Neural cell (in vitro differentiated cells): ENCODE data around the gene RLF. TPM values are rescaled to one million over a fixed set of nuclear protein-coding genes. Genes with fewer than 3 reads are reported as not detected.

Source experiments
- H2AFZ ChIP-seq: fragments of 200-600, 300-800 bp; sonication (generic), shearing (Covaris generic); 2 replicates; pipeline ENCODE4 v1.6.0; 2014; ENCODE audit warnings: low read depth, mild to moderate bottlenecking, antibody characterized with exemption, low read length, moderate library complexity
- H3F3A ChIP-seq: fragments of 200-600 bp; shearing (Covaris generic); 2 replicates; pipeline ENCODE4 v1.6.1; 2016; ENCODE audit warnings: mild to moderate bottlenecking, moderate library complexity, mixed read lengths, antibody characterized with exemption, low read length; ENCODE audit not compliant: insufficient read depth, poor library complexity, severe bottlenecking
- H3K27ac ChIP-seq: fragments of 200-600, 300-800 bp; sonication (generic), shearing (Covaris generic); 2 replicates; pipeline ENCODE4 v1.5.1; 2014; ENCODE audit warnings: mild to moderate bottlenecking, low read length, moderate library complexity
- H3K27me3 ChIP-seq: fragments of 300-800, 200-600 bp; sonication (generic), shearing (Covaris generic); 2 replicates; pipeline ENCODE4 v1.6.0; 2014; ENCODE audit warnings: mild to moderate bottlenecking, low read depth, low read length, moderate library complexity; ENCODE audit not compliant: insufficient read depth
- H3K36me3 ChIP-seq: fragments of 300-800, 200-600 bp; sonication (generic), shearing (Covaris generic); 2 replicates; pipeline ENCODE4 v1.5.1; 2014; ENCODE audit warnings: mild to moderate bottlenecking, antibody characterized with exemption, low read length, moderate library complexity; ENCODE audit not compliant: insufficient read depth
- H3K4me2 ChIP-seq: fragments of 300-800, 200-600 bp; sonication (generic), shearing (Covaris generic); 2 replicates; pipeline ENCODE4 v1.6.0; 2014; ENCODE audit warnings: mild to moderate bottlenecking, low read length
- H3K4me3 ChIP-seq: fragments of 300-800, 200-600 bp; sonication (generic), shearing (Covaris generic); 2 replicates; pipeline ENCODE4 v1.5.1; 2014; ENCODE audit warnings: mild to moderate bottlenecking, low read length, moderate library complexity
- H3K79me2 ChIP-seq: fragments of 200-600 bp; shearing (Covaris generic); replicated peaks from 2 replicates; pipeline ENCODE4 v1.6.0; 2014; ENCODE audit warnings: mild to moderate bottlenecking, low read length, moderate library complexity; ENCODE audit not compliant: insufficient read depth
- H3K9ac ChIP-seq: fragments of 300-800, 200-600 bp; sonication (generic), shearing (Covaris generic); 2 replicates; pipeline ENCODE4 v1.6.1; 2016; ENCODE audit warnings: mild to moderate bottlenecking, low read length, mixed read lengths
- H3K9me2 ChIP-seq: fragments of 200-600 bp; shearing (Covaris generic); 2 replicates; pipeline ENCODE4 v1.6.1; 2016; ENCODE audit warnings: mild to moderate bottlenecking, low read length, mixed read lengths; ENCODE audit not compliant: insufficient read depth
- H3K9me3 ChIP-seq: fragments of 200-600, 300-800 bp; sonication (generic), shearing (Covaris generic); 2 replicates; pipeline ENCODE4 v1.6.1; 2016; ENCODE audit warnings: mild to moderate bottlenecking, mixed run types, low read length, moderate library complexity, mixed read lengths
- H4K20me1 ChIP-seq: fragments of 200-600 bp; shearing (Covaris generic); 2 replicates; pipeline ENCODE4 v1.6.1; 2016; ENCODE audit warnings: mild to moderate bottlenecking, mixed run types; ENCODE audit not compliant: insufficient read depth
- EP300 ChIP-seq: fragments of 450-650 bp; conservative IDR thresholded peaks from 2 replicates; pipeline ENCODE4 v1.6.1; 2014; ENCODE audit warnings: antibody characterized with exemption, mild to moderate bottlenecking, moderate library complexity; ENCODE audit not compliant: poor library complexity, severe bottlenecking
- EZH2 ChIP-seq: fragments of 200-600, 300-800 bp; shearing (Covaris generic), sonication (generic); IDR thresholded peaks from 2 replicates; pipeline ENCODE4 v1.6.1; 2014; ENCODE audit warnings: antibody characterized with exemption, low read length, borderline replicate concordance, mild to moderate bottlenecking; ENCODE audit not compliant: insufficient read depth, poor library complexity, severe bottlenecking
- MXI1 ChIP-seq: fragments of 450-650 bp; conservative IDR thresholded peaks from 2 replicates; pipeline ENCODE4 v1.6.1; 2014; ENCODE audit warnings: antibody characterized with exemption, mild to moderate bottlenecking; ENCODE audit not compliant: poor library complexity, severe bottlenecking
- POLR2AphosphoS5 ChIP-seq: IDR thresholded peaks from 2 replicates; pipeline ENCODE4 v1.6.1; 2012
- RAD21 ChIP-seq: fragments of 450-650 bp; conservative IDR thresholded peaks from 2 replicates; pipeline ENCODE4 v1.6.1; 2014; ENCODE audit warnings: antibody characterized with exemption, mild to moderate bottlenecking, moderate library complexity
- SMC3 ChIP-seq: fragments of 450-650 bp; conservative IDR thresholded peaks from 2 replicates; pipeline ENCODE4 v1.6.1; 2014; ENCODE audit warnings: antibody characterized with exemption, mild to moderate bottlenecking, moderate library complexity; ENCODE audit not compliant: poor library complexity
- TAF1 ChIP-seq: IDR thresholded peaks from 2 replicates; pipeline ENCODE4 v1.6.1; 2012; ENCODE audit warnings: low read depth
- polyA plus RNA-seq: library from polyadenylated mRNA; depleted of rRNA; stranded (reverse); fragments of >200 nt; gene quantifications from 2 replicates; pipeline ENCODE4 v1.2.3, GENCODE V29; 2014
- TF ChIP-seq, protein P1 (sequence below): IDR thresholded peaks from 2 replicates; pipeline ENCODE4 v1.6.1; 2012; ENCODE audit warnings: borderline replicate concordance
- TF ChIP-seq, protein P2 (sequence below): fragments of 450-650 bp; IDR thresholded peaks from 2 replicates; pipeline ENCODE4 v1.5.1; 2014; ENCODE audit warnings: antibody characterized with exemption, mild to moderate bottlenecking, moderate library complexity; ENCODE audit not compliant: poor library complexity, severe bottlenecking

Gene RLF
- polyA plus RNA-seq, 1 donor from 2014 or later: 23.4 TPM

- Histone ChIP-seq H3K9ac (peak overlapping the region; percentile 90), H3K4me3 (peak overlapping the region; percentile 77), H3K27ac (peak overlapping the region; percentile 94), H2AFZ (peak overlapping the region; percentile 99), H4K20me1 (no peaks in the 10 kb centered on the region), H3K4me2 (peak overlapping the region; percentile 75), H3F3A (no peaks in the 10 kb centered on the region), H3K79me2 (peaks cover 36% of the 10 kb centered on the region), H3K36me3 (no peaks in the 10 kb centered on the region), H3K9me2 (no peaks in the 10 kb centered on the region), H3K9me3 (no peaks in the 10 kb centered on the region), H3K27me3 (no peaks in the 10 kb centered on the region)
- TF ChIP-seq TAF1 (no peak), EP300 (no peak), EZH2 (no peak), RAD21 (no peak), SMC3 (no peak), POLR2AphosphoS5 (no peak), MXI1 (no peak)
- TF ChIP-seq, protein P1, sequence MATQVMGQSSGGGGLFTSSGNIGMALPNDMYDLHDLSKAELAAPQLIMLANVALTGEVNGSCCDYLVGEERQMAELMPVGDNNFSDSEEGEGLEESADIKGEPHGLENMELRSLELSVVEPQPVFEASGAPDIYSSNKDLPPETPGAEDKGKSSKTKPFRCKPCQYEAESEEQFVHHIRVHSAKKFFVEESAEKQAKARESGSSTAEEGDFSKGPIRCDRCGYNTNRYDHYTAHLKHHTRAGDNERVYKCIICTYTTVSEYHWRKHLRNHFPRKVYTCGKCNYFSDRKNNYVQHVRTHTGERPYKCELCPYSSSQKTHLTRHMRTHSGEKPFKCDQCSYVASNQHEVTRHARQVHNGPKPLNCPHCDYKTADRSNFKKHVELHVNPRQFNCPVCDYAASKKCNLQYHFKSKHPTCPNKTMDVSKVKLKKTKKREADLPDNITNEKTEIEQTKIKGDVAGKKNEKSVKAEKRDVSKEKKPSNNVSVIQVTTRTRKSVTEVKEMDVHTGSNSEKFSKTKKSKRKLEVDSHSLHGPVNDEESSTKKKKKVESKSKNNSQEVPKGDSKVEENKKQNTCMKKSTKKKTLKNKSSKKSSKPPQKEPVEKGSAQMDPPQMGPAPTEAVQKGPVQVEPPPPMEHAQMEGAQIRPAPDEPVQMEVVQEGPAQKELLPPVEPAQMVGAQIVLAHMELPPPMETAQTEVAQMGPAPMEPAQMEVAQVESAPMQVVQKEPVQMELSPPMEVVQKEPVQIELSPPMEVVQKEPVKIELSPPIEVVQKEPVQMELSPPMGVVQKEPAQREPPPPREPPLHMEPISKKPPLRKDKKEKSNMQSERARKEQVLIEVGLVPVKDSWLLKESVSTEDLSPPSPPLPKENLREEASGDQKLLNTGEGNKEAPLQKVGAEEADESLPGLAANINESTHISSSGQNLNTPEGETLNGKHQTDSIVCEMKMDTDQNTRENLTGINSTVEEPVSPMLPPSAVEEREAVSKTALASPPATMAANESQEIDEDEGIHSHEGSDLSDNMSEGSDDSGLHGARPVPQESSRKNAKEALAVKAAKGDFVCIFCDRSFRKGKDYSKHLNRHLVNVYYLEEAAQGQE: no peak
- TF ChIP-seq, protein P2, sequence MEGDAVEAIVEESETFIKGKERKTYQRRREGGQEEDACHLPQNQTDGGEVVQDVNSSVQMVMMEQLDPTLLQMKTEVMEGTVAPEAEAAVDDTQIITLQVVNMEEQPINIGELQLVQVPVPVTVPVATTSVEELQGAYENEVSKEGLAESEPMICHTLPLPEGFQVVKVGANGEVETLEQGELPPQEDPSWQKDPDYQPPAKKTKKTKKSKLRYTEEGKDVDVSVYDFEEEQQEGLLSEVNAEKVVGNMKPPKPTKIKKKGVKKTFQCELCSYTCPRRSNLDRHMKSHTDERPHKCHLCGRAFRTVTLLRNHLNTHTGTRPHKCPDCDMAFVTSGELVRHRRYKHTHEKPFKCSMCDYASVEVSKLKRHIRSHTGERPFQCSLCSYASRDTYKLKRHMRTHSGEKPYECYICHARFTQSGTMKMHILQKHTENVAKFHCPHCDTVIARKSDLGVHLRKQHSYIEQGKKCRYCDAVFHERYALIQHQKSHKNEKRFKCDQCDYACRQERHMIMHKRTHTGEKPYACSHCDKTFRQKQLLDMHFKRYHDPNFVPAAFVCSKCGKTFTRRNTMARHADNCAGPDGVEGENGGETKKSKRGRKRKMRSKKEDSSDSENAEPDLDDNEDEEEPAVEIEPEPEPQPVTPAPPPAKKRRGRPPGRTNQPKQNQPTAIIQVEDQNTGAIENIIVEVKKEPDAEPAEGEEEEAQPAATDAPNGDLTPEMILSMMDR: no peak
Measured at GRCh38 chr1:40256401-40257084, 95.4 kb downstream of the RLF start.

DNA sequence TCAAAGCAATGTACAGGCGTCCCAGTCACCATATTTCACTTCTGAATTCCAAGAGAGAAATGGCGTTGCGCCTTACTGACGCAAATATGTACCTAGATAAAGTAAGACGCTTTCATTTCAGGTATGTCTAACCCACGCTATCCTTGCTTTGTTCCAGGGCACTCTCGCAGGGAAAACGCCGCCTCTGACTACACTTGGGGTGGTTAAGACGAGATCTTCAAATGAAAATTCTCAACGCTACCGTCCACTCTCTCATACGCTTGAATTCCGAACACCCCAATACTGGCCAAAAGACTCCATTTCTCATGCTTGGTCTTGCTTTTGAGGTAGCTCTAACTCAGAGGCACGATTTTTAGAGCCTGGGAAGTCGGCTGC, 96.1 kb downstream of the RLF start:
- H3K79me2 ChIP-seq: peaks cover 36% of the 10 kb centered on the region
- H3K27me3 ChIP-seq: no peaks in the 10 kb centered on the region
- peak overlapping the region; percentile 75 for H3K4me2 ChIP-seq
- no peaks in the 10 kb centered on the region for H3K36me3 ChIP-seq
- peak overlapping the region; percentile 99 for H2AFZ ChIP-seq
- TF ChIP-seq EZH2: no peak
- no peak for TF ChIP-seq EP300
- no peak for TF ChIP-seq RAD21
- TF ChIP-seq SMC3: no peak
- TF ChIP-seq TAF1: no peak
- TF ChIP-seq, protein P2: no peak
- no peak for TF ChIP-seq MXI1
- H4K20me1 ChIP-seq: no peaks in the 10 kb centered on the region
- H3K4me3 ChIP-seq: peak overlapping the region; percentile 77
- H3K27ac ChIP-seq: peak overlapping the region; percentile 94
- H3K9ac ChIP-seq: peak overlapping the region; percentile 90
- H3K9me3 ChIP-seq: no peaks in the 10 kb centered on the region
- no peaks in the 10 kb centered on the region for H3F3A ChIP-seq
- H3K9me2 ChIP-seq: no peaks in the 10 kb centered on the region
